Right cardiac atrium (tissue), 5 donors: ENCODE results near the gene SDK1. TPM values are rescaled to one million over a fixed set of nuclear protein-coding genes. Genes with fewer than 3 reads are reported as not detected.
"Not testable (repeated sequence)": the region's sequence is repeated elsewhere in the genome, so short reads cannot be mapped to it uniquely, and the experiment has no call there.

Source experiments
- ATAC-seq, 2 donors: fragments of 200-7000 bp; cut with Tn5 transposase; one replicate each; pipeline versions ENCODE4 v1.8.0 to v1.9.1; 2020; ENCODE audit warnings: moderate library complexity in 2 of 2, mild to moderate bottlenecking in 1 of 2
- DNase-seq, 3 donors: peaks; one replicate each; pipeline ENCODE4 v3.0.0-alpha.2; 2020
- H3K27ac ChIP-seq: one replicate; pipeline ENCODE4 v1.5.1; 2013; ENCODE audit warnings: mild to moderate bottlenecking, low read length, control low read depth, moderate library complexity
- H3K27me3 ChIP-seq: one replicate; pipeline ENCODE4 v1.6.1; 2013; ENCODE audit not compliant: control insufficient read depth, insufficient read depth
- H3K4me1 ChIP-seq: one replicate; pipeline ENCODE4 v1.6.1; 2013; ENCODE audit warnings: low read length; ENCODE audit not compliant: control insufficient read depth, insufficient read depth
- H3K4me3 ChIP-seq: one replicate; pipeline ENCODE4 v1.5.1; 2013; ENCODE audit warnings: low read length, control low read depth
- H3K9me3 ChIP-seq: one replicate; pipeline ENCODE4 v1.6.1; 2013; ENCODE audit warnings: low read length; ENCODE audit not compliant: control insufficient read depth
- WGBS: extraction: QIAGEN DNeasy Blood & Tissue Kit; methylation state at CpG from one replicate; pipeline ENCODE4 v1.1.7; 2013; 5-methylcytosine and 5-hydroxymethylcytosine counted together
- intact Hi-C, 4 donors: fragments of 100-400 bp; cut with DNase I; formaldehyde crosslinking; loops; one replicate each; pipeline versions ENCODE4 v1.11.0 to v1.14.0; 2022 to 2023
- polyA plus RNA-seq: library from polyadenylated mRNA; stranded (reverse); fragments of 200-250 nt; gene quantifications from one replicate; pipeline ENCODE4 v1.2.3, GENCODE V29; 2013
- total RNA-seq, 4 donors: library from RNA; stranded (reverse); fragmentation: NEBNext Ultra II Directional; extraction: Animal tissue kit (Norgen Biotek cat#: 25700); gene quantifications; one replicate each; pipeline ENCODE4 v1.2.1, GENCODE V29; 2021
- donor health status: healthy with polysubstance abuse.
- donor health status: DM: no; HTN: yes; CAD: no.
- donor health status: DM: no; HTN: no; CAD: no.
- donor health status: DM: no; HTN: yes; CAD: no; lungs with severe emphysema.
- donor health status: DM: yes; HTN: yes; CAD: no.

SDK1 gene
- total and polyA plus RNA-seq, 5 donors = 0.97 to 3.2 (median 2.4) TPM

DNA sequence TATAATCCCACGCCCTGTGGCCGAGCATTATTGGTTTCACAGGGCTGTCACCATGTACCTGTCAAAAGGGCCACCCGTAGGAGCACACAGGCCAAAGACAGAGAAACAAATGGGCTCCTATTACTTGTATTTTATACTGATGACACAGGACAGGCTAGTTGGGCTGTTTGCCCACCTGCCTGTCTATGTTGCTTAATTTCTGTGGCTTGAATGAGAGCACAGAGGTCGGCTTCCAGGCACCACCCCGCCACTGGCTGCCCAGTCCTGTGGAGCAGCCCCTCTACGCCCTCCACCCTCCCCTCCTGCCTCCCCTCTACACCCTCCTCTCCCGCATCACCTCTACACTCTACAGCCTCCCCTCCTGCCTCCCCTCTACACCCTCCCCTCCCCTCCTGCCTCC is 652.9 kb downstream of the SDK1 start:
- ATAC-seq (no peak), DNase-seq (no peak)
- intact Hi-C loops = no loop called here
- Histone ChIP-seq H3K27me3 (no peaks in the 10 kb centered on the region), H3K9me3 (no peaks in the 10 kb centered on the region), H3K4me3 (no peak overlapping the region), H3K27ac (no peak overlapping the region), H3K4me1 (no peaks in the 10 kb centered on the region)
- 88% methylated on average over 7 of the region's 7 CpGs for WGBS

DNA sequence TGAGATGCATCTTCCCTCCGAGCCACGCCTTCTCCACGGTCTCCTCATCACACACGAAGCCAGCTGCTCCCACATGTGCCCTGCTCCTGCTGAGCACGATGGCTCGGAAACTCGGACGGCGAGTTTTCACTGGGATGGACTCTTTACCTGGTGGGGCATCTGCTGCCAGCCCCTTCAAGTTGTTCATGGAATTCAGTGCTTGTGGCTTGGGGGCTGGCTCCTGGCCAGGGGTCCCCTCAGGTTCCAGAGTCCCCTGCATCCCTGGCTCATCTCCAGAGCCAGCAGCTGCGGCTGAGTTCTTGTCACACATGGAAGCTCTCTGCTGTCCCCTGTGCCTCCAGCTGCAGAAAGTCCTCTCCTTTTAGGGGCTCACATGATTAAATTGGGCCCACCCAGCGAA is 654.0 kb downstream of the SDK1 start:
- no peaks in the 10 kb centered on the region for H3K4me1 ChIP-seq
- H3K4me3 ChIP-seq = no peak overlapping the region
- no peak for DNase-seq
- ATAC-seq = no peak
- intact Hi-C loops = no loop called here
- H3K27ac ChIP-seq = no peak overlapping the region
- H3K9me3 ChIP-seq = no peaks in the 10 kb centered on the region
- 85% methylated on average over 11 of the region's 11 CpGs for WGBS
- H3K27me3 ChIP-seq = no peaks in the 10 kb centered on the region

- no peak for DNase-seq
- intact Hi-C loops = no loop called here
- 82% methylated on average over 14 of the region's 14 CpGs for WGBS
- ATAC-seq = peak in 1 of 2 donors; percentile 12
- Histone ChIP-seq H3K27ac (no peak overlapping the region), H3K4me3 (no peak overlapping the region), H3K4me1 (no peaks in the 10 kb centered on the region), H3K9me3 (no peaks in the 10 kb centered on the region), H3K27me3 (no peaks in the 10 kb centered on the region)
Measured at GRCh38 chr7:3955751-3956696, 655.0 kb downstream of the SDK1 start.

DNA sequence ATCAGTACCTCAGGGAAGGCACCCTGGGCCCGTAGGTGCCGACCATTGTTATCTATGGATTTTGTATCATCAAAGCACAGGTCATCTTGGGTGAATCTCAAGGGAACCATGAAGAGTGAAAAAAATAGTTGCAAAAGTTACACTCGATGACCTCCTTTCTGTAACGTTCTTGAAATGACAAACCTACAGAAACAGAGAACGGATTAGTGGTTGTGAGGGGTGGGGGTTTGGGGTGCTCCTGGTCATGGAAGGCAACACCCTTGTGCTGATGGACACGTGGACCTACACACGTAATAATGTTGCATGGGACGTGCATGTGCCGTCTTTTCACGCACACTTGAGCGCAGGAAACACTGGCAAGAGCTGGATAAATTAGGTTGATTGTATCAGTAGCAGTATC is 655.9 kb downstream of the SDK1 start:
- no peak overlapping the region for H3K4me3 ChIP-seq
- H3K27ac ChIP-seq = no peak overlapping the region
- intact Hi-C loops = no loop called here
- H3K9me3 ChIP-seq = no peaks in the 10 kb centered on the region
- DNase-seq (no peak), ATAC-seq (no peak)
- no peaks in the 10 kb centered on the region for H3K4me1 ChIP-seq
- WGBS = 91% methylated on average over 11 of the region's 11 CpGs
- H3K27me3 ChIP-seq = no peaks in the 10 kb centered on the region

- no peak for DNase-seq
- no peaks in the 10 kb centered on the region for H3K9me3 ChIP-seq
- H3K4me3 ChIP-seq = no peak overlapping the region
- H3K27ac ChIP-seq = no peak overlapping the region
- 66% methylated on average over 8 of the region's 8 CpGs for WGBS
- no peaks in the 10 kb centered on the region for H3K27me3 ChIP-seq
- no peaks in the 10 kb centered on the region for H3K4me1 ChIP-seq
- intact Hi-C loops = no loop called here
- ATAC-seq = no peak
Measured at GRCh38 chr7:3957472-3958108, 656.5 kb downstream of the SDK1 start.

GRCh38 chr7:3958109-3958483 is 657.0 kb downstream of the SDK1 start:
- Histone ChIP-seq H3K9me3 (no peaks in the 10 kb centered on the region), H3K27ac (no peak overlapping the region), H3K4me1 (no peaks in the 10 kb centered on the region), H3K27me3 (no peaks in the 10 kb centered on the region), H3K4me3 (no peak overlapping the region)
- 51% methylated on average over 5 of the region's 5 CpGs for WGBS
- peak in 1 of 2 donors; percentile 70 for ATAC-seq
- no peak for DNase-seq
- intact Hi-C loops = no loop called here

- no peaks in the 10 kb centered on the region for H3K4me1 ChIP-seq
- H3K4me3 ChIP-seq = no peak overlapping the region
- no peak for DNase-seq
- H3K27me3 ChIP-seq = no peaks in the 10 kb centered on the region
- WGBS = 95% methylated on average over 6 of the region's 6 CpGs
- ATAC-seq = no peak
- intact Hi-C loops = no loop called here
- H3K9me3 ChIP-seq = no peaks in the 10 kb centered on the region
- H3K27ac ChIP-seq = no peak overlapping the region
Measured at GRCh38 chr7:3959364-3959763, 658.3 kb downstream of the SDK1 start.

DNA sequence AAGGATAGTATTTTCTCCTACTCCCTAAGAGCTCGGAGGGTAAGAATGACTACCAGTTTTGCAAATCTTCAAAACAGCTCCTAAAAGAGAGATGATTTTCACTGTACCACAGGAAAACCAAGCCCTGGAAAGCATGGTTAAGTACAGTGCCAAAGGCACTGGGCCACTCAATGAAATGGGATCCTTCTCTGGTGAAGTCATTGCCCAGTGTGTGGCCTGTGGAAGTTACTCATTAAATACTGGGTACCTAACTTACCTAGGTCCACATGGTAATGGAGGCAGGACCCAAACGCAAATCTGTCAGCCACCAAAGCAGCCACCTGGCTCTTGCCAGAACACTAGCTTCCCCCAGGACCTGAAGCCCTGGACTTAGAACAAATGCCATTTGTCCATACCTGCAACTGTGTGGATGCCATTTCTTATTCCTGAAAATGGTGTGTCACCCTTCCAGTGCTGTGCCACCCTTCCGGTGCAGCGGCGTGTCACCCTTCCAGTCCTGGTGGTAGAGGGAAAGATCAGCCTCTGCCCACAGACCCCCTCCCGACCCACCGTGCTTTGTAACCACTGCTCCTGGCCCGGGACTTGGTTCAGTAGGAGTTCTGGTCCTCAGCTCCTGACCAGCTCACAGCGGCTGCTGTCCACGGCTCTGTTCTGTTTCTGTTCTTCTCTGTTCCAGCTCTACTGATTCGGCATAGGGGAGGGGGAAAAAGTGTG is 659.2 kb downstream of the SDK1 start:
- H3K9me3 ChIP-seq = no peaks in the 10 kb centered on the region
- H3K27me3 ChIP-seq = no peaks in the 10 kb centered on the region
- ATAC-seq = no peak
- intact Hi-C loops = no loop called here
- H3K27ac ChIP-seq = no peak overlapping the region
- 90% methylated on average over 11 of the region's 11 CpGs for WGBS
- H3K4me3 ChIP-seq = no peak overlapping the region
- DNase-seq = no peak
- no peaks in the 10 kb centered on the region for H3K4me1 ChIP-seq

DNA sequence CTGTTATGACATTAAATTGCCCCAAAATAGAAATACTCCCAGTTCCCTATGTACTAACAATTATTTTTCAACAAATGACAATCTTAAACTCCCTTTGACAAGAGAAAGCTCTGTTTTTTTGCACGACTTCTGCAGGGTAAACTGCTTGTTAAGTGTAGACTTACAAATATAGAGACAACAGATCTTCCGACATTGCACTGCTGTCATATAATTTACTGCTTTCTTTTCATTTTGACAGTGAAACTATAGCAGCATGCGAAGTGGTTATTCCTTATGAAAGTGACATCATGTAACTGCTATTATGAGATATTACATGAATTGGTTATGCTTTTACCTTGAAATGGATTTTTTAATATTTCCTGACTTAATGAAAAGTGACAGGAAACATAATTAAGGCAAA is 659.9 kb downstream of the SDK1 start:
- Histone ChIP-seq H3K4me3 (no peak overlapping the region), H3K9me3 (no peaks in the 10 kb centered on the region), H3K27ac (no peak overlapping the region), H3K27me3 (no peaks in the 10 kb centered on the region), H3K4me1 (no peaks in the 10 kb centered on the region)
- no peak for DNase-seq
- WGBS = 92% methylated on average over 3 of the region's 3 CpGs
- ATAC-seq = no peak
- intact Hi-C loops = no loop called here

DNA sequence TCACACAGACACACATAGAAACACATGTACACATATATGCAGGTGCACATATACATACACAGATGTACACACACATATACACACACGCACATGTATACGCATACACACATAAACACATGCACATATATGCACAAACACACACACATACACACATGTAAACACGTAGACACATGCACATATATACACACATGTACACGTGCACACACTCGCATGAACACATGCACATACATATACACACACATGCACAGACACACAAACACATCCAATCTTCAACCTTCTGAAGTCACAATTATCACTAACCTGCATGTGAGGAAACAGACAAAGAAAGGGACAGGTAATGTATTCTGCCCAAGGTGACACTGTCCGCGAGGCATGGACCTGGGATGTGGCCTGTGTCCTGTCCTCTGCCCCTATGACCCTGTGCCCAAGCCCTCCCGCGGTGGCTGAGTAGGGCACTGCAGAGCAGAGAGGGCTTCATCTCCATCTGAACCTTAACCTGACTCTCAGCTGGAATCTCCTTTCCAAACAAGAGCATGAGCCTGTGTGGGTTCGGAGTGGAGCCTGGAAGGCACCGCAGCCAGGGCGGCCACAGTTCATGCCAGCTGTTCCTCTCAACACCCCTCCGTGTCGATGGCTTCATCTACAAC is 660.9 kb downstream of the SDK1 start:
- no peak for DNase-seq
- H3K9me3 ChIP-seq = no peaks in the 10 kb centered on the region
- H3K4me3 ChIP-seq = no peak overlapping the region
- no peak overlapping the region for H3K27ac ChIP-seq
- H3K27me3 ChIP-seq = no peaks in the 10 kb centered on the region
- intact Hi-C loops = no loop called here
- no peaks in the 10 kb centered on the region for H3K4me1 ChIP-seq
- no peak for ATAC-seq
- 97% methylated on average over 14 of the region's 14 CpGs for WGBS

- H3K4me1 ChIP-seq, H3K9me3 ChIP-seq, DNase-seq, H3K27ac ChIP-seq, intact Hi-C loops, H3K27me3 ChIP-seq, H3K4me3 ChIP-seq: not testable (repeated sequence)
- WGBS = 97% methylated on average over 11 of the region's 11 CpGs
- ATAC-seq = peak in 1 of 2 donors; percentile 22
Measured at GRCh38 chr7:3963768-3964167, 662.7 kb downstream of the SDK1 start.
